ENCODE measurements around the gene BTG3.

- TF ChIP-seq EP300 (IDR thresholded peaks at IDR 0.05; ENCODE audit: borderline replicate concordance), result no peak
- no peak for TF ChIP-seq NFIC (IDR thresholded peaks at IDR 0.05)
- TF ChIP-seq, protein P1, sequence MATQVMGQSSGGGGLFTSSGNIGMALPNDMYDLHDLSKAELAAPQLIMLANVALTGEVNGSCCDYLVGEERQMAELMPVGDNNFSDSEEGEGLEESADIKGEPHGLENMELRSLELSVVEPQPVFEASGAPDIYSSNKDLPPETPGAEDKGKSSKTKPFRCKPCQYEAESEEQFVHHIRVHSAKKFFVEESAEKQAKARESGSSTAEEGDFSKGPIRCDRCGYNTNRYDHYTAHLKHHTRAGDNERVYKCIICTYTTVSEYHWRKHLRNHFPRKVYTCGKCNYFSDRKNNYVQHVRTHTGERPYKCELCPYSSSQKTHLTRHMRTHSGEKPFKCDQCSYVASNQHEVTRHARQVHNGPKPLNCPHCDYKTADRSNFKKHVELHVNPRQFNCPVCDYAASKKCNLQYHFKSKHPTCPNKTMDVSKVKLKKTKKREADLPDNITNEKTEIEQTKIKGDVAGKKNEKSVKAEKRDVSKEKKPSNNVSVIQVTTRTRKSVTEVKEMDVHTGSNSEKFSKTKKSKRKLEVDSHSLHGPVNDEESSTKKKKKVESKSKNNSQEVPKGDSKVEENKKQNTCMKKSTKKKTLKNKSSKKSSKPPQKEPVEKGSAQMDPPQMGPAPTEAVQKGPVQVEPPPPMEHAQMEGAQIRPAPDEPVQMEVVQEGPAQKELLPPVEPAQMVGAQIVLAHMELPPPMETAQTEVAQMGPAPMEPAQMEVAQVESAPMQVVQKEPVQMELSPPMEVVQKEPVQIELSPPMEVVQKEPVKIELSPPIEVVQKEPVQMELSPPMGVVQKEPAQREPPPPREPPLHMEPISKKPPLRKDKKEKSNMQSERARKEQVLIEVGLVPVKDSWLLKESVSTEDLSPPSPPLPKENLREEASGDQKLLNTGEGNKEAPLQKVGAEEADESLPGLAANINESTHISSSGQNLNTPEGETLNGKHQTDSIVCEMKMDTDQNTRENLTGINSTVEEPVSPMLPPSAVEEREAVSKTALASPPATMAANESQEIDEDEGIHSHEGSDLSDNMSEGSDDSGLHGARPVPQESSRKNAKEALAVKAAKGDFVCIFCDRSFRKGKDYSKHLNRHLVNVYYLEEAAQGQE (IDR thresholded peaks at IDR 0.05; ENCODE audit: low read depth), result no peak
- TF ChIP-seq YY1 (IDR thresholded peaks at IDR 0.05; ENCODE audit: low read depth), result no peak
- TF ChIP-seq TCF12 (IDR thresholded peaks at IDR 0.05; ENCODE audit: low read depth), result no peak
- TF ChIP-seq TAF1 (IDR thresholded peaks at IDR 0.05; ENCODE audit: low read depth), result no peak
- TF ChIP-seq CREB1 (IDR thresholded peaks at IDR 0.05; ENCODE audit: low read depth), result no peak
- no peak for TF ChIP-seq CEBPB (IDR thresholded peaks at IDR 0.05)
- no peak for TF ChIP-seq RAD21 (IDR thresholded peaks at IDR 0.05; ENCODE audit: low read depth)
- no peak for TF ChIP-seq FOXM1 (IDR thresholded peaks at IDR 0.05; ENCODE audit: borderline replicate concordance, low read depth)
Measured at GRCh38 chr21:17644186-17644585, 31.5 kb upstream of the BTG3 start.
